HG03108 (cell line): ENCODE results near the gene KIF21B.
"Not testable (repeated sequence)": the region's sequence is repeated elsewhere in the genome, so short reads cannot be mapped to it uniquely, and the experiment has no call there.

ENCODE experiments used
- ATAC-seq: cut with Tn5 transposase; IDR thresholded peaks from one replicate; pipeline ENCODE4 v1.9.1; 2021; ENCODE audit warnings: moderate library complexity; ENCODE audit not compliant: unreplicated experiment

KIF21B gene

GRCh38 chr1:200971955-200972711, 51.4 kb downstream of the KIF21B start:
- ATAC-seq = no peak

- no peak for ATAC-seq
Observed at GRCh38 chr1:200971428-200971903, 52.0 kb downstream of the KIF21B start.

DNA sequence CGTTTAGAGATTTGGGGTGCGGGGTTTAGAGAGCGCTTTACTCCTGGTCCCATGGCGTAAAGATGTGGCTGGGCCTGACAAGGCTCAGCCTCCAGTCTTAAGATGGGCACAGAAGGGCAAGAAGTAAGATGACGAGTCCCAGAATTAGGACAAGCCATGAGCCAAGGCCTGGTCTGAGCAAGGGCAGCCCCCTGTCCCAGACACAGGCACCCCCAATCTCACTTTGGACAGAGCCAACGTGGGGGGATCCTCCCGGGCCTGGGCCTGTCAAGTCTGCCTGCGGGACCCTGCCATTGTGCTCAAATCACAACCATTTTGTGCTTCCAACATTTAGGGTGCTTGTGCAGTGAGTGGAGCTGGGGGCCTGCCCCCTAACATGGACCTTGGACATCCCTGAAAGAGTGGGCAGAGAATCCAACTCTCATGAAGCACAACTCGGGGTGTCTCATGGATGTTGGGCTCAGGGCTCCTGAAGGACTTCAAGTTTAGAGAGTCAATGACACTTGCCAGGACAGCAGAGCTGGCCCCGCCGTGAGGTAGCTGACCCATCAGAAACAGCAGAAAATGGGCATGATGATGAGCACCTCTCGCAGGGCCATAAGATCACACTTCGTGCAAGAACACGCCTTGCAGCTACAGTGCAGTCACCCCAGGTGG, 52.6 kb downstream of the KIF21B start:
- no peak for ATAC-seq

GRCh38 chr1:200969726-200970561, 53.6 kb downstream of the KIF21B start:
- peak; percentile 78 for ATAC-seq

- no peak for ATAC-seq
Observed at GRCh38 chr1:200968469-200969410, 54.8 kb downstream of the KIF21B start.

DNA sequence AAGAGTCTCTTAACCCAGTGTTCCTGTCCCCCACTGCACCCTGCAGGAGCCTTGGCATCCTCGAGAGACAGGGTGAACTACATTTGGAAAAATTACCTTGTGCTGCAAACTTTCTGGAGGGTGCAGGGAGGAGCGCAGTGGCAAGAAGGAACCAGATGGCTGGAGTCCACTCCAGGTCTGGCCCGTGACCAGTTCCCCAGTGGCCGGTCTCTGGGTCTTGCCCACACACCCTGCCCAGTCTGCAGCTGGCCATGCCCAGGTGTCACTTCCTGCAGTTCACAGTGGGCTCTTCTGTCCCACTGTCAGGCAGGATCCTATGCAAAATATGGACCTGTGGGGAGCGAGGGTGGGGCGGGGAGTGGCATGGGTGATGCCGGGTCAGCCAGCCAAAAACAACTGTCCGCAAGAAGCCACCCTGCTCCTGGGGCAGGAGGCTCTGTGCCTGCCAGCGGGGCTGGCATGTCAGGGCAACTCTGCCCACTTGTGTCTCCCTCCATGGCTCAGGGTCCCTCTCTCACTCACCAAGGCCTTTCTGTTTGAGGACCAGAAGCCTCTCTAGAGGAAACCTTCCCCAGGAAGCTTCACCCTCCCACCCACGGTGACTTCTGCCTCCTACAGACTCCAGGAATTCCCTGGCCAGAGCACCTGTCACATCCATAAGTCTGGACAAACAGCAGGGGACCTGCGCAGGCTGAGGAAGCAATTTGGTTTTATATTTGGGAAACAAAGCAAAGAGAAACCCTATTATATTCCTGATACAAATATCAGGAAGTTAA, 55.6 kb downstream of the KIF21B start:
- ATAC-seq = no peak

DNA sequence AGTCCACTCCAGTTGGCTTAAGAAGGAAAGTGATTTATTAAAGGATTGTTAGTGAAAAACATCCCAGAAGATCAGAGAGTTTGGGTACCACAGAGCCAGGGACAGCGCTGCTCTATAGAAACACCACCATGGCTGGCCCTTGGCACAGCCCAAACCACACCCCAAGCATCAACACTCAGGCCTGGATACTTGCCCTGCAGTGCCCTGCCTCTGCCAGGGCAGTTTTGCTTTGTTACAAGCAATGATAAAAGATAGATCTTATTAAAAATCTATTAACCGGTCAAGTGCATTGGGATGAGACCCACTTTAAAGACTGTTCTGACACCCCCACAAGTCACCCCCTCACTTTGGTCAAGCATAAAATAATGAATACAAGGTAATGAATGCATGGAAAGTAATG, 56.6 kb downstream of the KIF21B start:
- no peak for ATAC-seq

DNA sequence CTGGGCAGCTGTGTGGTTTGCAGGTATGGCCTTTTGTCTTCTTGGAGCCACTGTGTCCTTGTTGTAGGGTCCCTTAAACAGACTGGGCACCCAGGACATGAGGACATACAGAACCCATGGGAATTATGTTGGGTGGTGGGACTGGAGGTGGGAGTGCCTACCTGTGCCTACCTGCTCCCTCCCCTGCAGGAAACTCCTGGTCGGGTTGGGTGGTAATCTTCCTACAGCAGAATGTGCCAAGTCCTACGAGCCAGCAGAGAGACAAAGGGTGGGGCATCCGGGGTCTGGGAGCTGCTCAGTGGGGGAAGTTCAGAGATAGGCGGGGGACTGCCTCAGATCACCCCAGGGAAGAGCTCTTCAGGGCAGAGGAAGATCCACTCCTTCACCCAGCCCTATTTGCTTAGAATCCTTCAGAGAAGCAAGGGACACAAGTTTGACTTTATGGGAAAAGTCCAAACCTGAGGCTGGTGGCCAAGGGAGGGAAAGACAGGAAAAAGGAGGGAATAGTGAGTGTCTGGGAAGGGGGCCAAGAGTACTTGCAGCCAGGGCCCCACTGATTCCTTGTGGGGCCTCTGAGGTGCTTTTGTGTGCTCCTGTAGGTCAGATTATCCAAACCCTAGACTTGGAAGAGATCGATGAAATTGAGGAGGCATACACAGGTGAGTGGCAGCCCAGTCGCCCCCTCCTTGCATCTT, 58.3 kb downstream of the KIF21B start:
- no peak for ATAC-seq

DNA sequence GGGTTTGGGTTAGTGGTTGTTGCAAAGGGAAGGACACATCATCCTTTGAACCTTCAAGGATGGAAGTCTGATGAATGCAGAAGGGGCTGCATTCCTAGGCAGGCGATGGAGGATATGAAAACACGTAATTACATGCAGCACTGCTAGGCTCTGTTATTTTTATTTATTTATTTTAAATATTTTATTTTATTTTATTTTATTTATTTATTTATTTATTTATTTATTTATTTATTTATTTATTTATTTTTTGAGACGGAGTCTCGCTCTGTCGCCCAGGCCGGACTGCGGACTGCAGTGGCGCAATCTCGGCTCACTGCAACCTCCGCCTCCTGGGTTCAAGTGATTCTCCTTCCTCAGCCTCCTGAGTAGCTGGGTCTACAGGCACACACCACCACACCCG, 59.6 kb downstream of the KIF21B start:
- not testable (repeated sequence) for ATAC-seq

- ATAC-seq = no peak
Observed at GRCh38 chr1:200963076-200963475, 60.4 kb downstream of the KIF21B start.

GRCh38 chr1:200962631-200963030, 60.9 kb downstream of the KIF21B start:
- no peak for ATAC-seq

- ATAC-seq = not testable (repeated sequence)
Observed at GRCh38 chr1:200962151-200962550, 61.4 kb downstream of the KIF21B start.

DNA sequence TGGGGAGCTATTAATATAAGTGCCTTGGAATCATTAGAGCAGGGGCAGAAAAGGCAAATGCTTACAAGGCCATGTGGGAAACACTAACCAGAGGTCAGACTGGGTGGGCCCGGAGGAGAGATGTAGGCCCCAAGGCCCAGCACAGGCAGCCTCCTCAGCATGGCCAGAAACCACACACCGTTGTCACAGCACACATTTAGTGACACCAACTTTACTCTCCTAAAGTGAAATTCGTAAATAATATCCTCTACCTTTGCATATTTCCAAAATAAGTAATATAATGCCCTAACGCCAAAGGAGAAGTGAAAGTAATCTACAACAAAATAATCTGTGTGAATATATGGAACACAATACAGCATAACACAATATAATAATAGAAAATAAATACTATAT, 62.6 kb downstream of the KIF21B start:
- no peak for ATAC-seq

- ATAC-seq = no peak
Observed at GRCh38 chr1:200960236-200960947, 63.1 kb downstream of the KIF21B start.

GRCh38 chr1:200959411-200959921, 64.0 kb downstream of the KIF21B start:
- no peak for ATAC-seq

DNA sequence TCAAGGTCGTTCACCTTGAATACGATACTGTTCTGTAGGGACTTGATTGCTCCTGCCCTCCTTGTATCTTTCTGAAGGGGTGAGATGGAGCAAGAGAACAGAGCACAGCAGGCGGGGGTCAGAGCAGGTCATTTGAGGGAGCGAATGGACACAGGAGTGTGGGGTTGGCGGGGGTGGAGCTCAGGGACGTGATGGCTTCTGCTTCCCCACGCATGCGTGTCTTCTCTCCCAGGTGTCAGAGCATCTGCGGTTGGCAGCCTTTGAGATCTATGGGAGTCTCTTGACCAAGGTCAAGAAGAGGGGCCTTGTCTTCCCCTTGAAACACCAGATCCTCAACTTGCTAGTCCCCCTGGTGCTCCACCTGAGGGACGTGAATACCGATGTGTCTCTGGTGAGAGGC, 64.9 kb downstream of the KIF21B start:
- no peak for ATAC-seq

GRCh38 chr1:200954434-200954833, 69.1 kb downstream of the KIF21B start:
- no peak for ATAC-seq

DNA sequence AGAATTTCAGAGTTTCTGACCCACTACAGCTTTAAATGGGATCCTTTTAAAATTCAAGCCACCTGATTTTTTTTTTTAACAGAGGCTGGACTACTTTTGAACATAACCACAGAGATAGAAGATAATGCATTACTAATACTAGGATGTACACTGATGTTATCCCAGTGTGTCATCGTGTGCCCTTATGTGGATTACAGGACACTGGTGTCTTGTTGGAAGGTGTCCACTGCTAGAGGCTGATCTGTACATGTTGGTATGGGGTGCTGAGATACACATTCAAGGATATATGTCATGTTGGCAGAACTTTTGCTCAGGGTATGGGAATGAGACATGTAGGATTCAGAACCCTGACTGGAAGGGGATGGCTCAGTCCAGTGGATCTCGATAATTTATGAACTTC, 72.5 kb downstream of the KIF21B start:
- no peak for ATAC-seq
